GM19467 (cell line): ENCODE measurements around the gene OR10G7.
"Not testable (repeated sequence)": the region's sequence is repeated elsewhere in the genome, so short reads cannot be mapped to it uniquely, and the experiment has no call there.

ENCODE experiments used
- ATAC-seq: cut with Tn5 transposase; IDR thresholded peaks from one replicate; pipeline ENCODE4 v1.9.1; 2021; ENCODE audit warnings: mild to moderate bottlenecking, moderate library complexity; ENCODE audit not compliant: unreplicated experiment

The OR10G7 gene

DNA sequence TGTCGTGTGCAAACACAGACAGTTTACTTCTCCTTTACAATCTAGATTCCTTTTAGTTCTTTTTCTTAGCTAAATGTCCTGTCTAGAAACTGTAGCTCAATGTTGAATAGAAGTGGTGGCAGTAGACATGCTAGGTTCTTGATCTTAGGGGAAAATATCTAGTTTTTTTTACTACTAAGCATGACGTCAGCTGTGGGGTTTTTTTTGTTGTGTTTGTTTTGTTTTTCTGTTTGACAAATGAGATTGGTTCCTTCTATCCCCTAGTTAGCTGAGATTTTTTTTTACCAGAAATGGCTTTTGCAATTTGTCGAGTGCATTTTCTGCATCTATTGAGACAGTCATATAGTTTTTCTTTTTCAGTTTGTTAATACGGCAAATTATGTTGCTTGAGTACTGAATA lies 2.3 kb upstream of the OR10G7 start:
- ATAC-seq, result no peak

DNA sequence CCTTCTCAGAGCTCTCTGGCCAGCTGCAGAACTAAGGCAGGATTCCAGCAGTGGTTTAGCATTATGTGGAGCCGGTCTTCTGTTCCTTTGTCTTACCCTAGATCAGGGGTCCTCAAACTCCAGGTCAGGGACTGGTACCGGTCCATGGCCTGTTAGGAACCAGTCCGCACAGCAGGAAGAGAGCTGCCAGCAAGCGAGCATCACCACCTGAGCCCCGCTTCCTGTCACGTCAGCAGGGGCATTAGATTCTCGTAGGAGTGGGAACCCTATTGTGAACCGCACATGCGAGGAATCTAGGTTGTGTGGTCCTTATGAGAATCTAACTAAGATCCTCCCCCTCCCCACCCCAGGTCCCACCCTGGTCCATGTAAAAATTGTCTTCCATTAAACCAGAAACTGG lies 1.6 kb downstream of the OR10G7 start:
- ATAC-seq, result no peak

- no peak for ATAC-seq
Measured at GRCh38 chr11:124036666-124037065, 4.5 kb downstream of the OR10G7 start.

GRCh38 chr11:124026498-124026897 lies 14.6 kb downstream of the OR10G7 start, which contains the start of gene OR10G8:
Gene OR10G8, plus strand, starts transcription at chr11:124026798. Its CDS starts 2,825 bp downstream, at chr11:124029623.
- no peak for ATAC-seq

DNA sequence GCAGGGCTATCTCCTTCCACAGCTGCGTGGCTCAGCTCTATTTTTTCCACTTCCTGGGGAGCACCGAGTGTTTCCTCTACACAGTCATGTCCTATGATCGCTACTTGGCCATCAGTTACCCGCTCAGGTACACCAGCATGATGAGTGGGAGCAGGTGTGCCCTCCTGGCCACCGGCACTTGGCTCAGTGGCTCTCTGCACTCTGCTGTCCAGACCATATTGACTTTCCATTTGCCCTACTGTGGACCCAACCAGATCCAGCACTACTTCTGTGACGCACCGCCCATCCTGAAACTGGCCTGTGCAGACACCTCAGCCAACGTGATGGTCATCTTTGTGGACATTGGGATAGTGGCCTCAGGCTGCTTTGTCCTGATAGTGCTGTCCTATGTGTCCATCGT lies 25.3 kb downstream of the OR10G7 start:
- ATAC-seq, result not testable (repeated sequence)

DNA sequence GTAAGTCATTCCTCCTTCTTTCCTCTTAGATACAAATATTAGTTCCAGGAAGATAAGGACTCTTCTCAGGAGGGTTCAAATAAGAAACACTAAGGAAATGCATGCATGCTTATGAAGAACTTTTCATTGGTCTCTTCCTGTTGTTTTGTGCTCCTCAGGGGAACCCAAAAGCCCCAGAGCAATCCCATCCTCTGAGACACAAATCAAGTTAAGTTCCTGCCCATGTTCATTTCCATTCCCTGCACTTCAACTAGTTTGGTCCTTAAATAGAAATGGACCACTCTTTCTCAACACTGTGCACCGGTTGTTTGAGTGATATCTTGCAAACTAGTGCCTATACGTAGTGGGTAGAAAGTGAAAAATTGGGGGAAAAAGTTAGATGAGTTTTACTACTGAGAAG lies 28.4 kb downstream of the OR10G7 start, which contains the start of gene OR10G4:
Gene OR10G4 (plus strand): TSS at position 301 of the 400 bp plus-strand sequence. CDS start 2,578 bp downstream, outside the sequence.
- ATAC-seq, result no peak

GRCh38 chr11:123995119-123995518 lies 46.0 kb downstream of the OR10G7 start, which contains the start of gene OR10G6:
Gene OR10G6, minus strand, starts transcription at chr11:123995161. Its CDS starts 0 bp downstream, at chr11:123995161.
- no peak for ATAC-seq
